ENCODE results near the gene SOX10. TPM values are rescaled to one million over a fixed set of nuclear protein-coding genes. Genes with fewer than 3 reads are reported as not detected.

SOX10 gene
- total RNA-seq, 1 experiment from 2014 or later, result 2.4 TPM

DNA sequence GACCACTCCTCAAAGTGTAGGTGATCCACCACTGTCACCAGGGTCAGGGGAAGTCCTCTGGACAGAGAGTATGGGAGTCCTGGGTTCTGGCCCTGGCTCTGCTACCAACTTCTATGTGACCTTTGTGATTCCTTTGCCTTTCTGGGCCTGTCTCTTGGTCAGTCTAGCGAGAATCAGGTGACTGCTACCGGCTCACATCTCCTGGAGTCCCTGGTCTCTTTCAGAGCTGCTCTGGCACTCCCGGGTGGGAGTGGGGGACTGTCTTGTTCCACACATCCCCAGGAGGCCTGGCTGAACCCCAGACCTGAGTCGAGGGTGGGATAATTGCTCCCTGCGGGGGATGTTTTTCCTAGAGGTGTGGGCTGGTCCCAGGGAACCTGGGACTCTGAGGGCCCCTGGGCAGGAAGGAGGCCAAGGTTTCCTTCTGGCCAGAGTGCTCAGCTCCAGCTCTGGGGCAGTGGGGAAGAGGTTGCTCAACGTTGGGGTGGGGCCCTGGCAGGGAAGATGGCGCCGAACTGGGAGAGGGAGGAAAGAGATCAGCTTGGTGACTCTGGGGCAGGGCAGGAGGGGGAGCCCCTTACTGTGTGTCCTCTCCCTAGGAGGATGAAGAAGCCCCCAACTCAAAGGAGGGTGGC is 2.1 kb downstream of the SOX10 start:
- peaks cover 12% of the 10 kb centered on the region for H3K23me2 ChIP-seq (ENCODE audit: insufficient read length, low read depth, low read length, poor library complexity, severe bottlenecking)
- H3K18ac ChIP-seq (ENCODE audit: insufficient read length, low read depth, low read length), result no peak overlapping the region
- no peak overlapping the region for H3K27ac ChIP-seq (ENCODE audit: insufficient read length, low read depth, low read length)
- H2BK15ac ChIP-seq (ENCODE audit: low read depth, low read length), result no peak overlapping the region
- H3K4me1 ChIP-seq (ENCODE audit: insufficient read depth, low read length), result no peaks in the 10 kb centered on the region
- WGBS (ENCODE audit: extremely low coverage, insufficient read length, low lambda C conversion rate), result no CpG with 5 or more reads among the region's 8 CpGs
- no peak overlapping the region; a peak in 1 of 7 replicates for H3K27ac Mint-ChIP-seq
- H3K56ac ChIP-seq (ENCODE audit: insufficient read length, low read depth, low read length), result no peak overlapping the region
- H2BK5ac ChIP-seq (ENCODE audit: insufficient read length, low read length), result no peak overlapping the region
- H2BK120ac ChIP-seq (ENCODE audit: low read depth, low read length, poor library complexity, severe bottlenecking), result no peak overlapping the region
- H4K20me1 ChIP-seq (ENCODE audit: control insufficient read depth, insufficient read depth, insufficient read length), result peaks cover 5% of the 10 kb centered on the region
- H3K9me3 Mint-ChIP-seq, result no peaks in the 10 kb centered on the region
- peaks cover 0 to 8% (median 0%) of the 10 kb centered on the region in 3 experiments; a peak in 4 of 7 replicates for H3K36me3 Mint-ChIP-seq (ENCODE audit: insufficient read depth in 1 of 3, low read depth in 3 of 3)
- H3K4me1 Mint-ChIP-seq, result peaks cover 27 to 44% of the 10 kb centered on the region in 2 experiments
- H4K91ac ChIP-seq (ENCODE audit: insufficient read length, low read depth, low read length), result no peak overlapping the region
- no peak overlapping the region for H2AFZ ChIP-seq (ENCODE audit: low read length)
- H2BK20ac ChIP-seq (ENCODE audit: low read depth, low read length, poor library complexity, severe bottlenecking), result no peak overlapping the region
- peaks cover 1% of the 10 kb centered on the region; the same call in 1 of the 2 replicates for H3K27me3 ChIP-seq (ENCODE audit: insufficient read depth, low read length)
- H3T11ph ChIP-seq (ENCODE audit: low read length), result no peak overlapping the region
- no peak overlapping the region for H4K8ac ChIP-seq (replicated peaks; ENCODE audit: insufficient read length, low read depth, low read length)
- H4K5ac ChIP-seq (ENCODE audit: insufficient read length, low read depth, low read length), result no peak overlapping the region
- H3K79me1 ChIP-seq (ENCODE audit: insufficient read depth, low read depth, low read length, poor library complexity, severe bottlenecking), result no peaks in the 10 kb centered on the region
- no peak overlapping the region; a peak in 1 of 5 replicates for H3K4me3 Mint-ChIP-seq
- no peaks in the 10 kb centered on the region for H3K79me2 ChIP-seq (ENCODE audit: insufficient read depth, low read length)
- H2AK5ac ChIP-seq (ENCODE audit: insufficient read length, low read length), result no peak overlapping the region
- no peaks in the 10 kb centered on the region for H3K9me3 ChIP-seq (ENCODE audit: control insufficient read depth, low read depth, low read length)
- no peak for TF ChIP-seq CTCF (conservative IDR thresholded peaks at IDR 0.05)
- no peak overlapping the region for H3K4ac ChIP-seq (ENCODE audit: low read depth, low read length)
- H3K23ac ChIP-seq (ENCODE audit: insufficient read length, low read depth, low read length), result no peak overlapping the region
- no peak for DNase-seq
- peaks cover 37% of the 10 kb centered on the region for H3K27me3 Mint-ChIP-seq (ENCODE audit: low read depth)
- no peak overlapping the region for H2BK12ac ChIP-seq (ENCODE audit: insufficient read length, low read depth, low read length)
- no peak overlapping the region for H3K14ac ChIP-seq (ENCODE audit: insufficient read depth, low read length)
- no peak overlapping the region for H3K9ac ChIP-seq (ENCODE audit: extremely low read depth, insufficient read length, low read length)
- H3K4me2 ChIP-seq (ENCODE audit: insufficient read depth, insufficient read length, low read length), result no peak overlapping the region

All from H9 (cell line).